Measurements from ENCODE around the gene BAG3.

Gene BAG3

GRCh38 chr10:119650692-119651513 is at the start of gene BAG3 (continued):
- TF ChIP-seq ZNF398 (tag by site-specific recombination; IDR thresholded peaks at IDR 0.05), result peak; percentile 41
- no peak for TF ChIP-seq ZNF558 (tag by site-specific recombination; IDR thresholded peaks at IDR 0.05)
- no peak for TF ChIP-seq ZNF121 (tag by site-specific recombination; IDR thresholded peaks at IDR 0.05)
- TF ChIP-seq ZNF639 (tag by site-specific recombination; IDR thresholded peaks at IDR 0.05), result no peak
- no peak for TF ChIP-seq HOXC10 (CRISPR knock-in tag; IDR thresholded peaks at IDR 0.05)
- no peak for TF ChIP-seq ZNF146 (tag by site-specific recombination; IDR thresholded peaks at IDR 0.05)
- 0 out of 2 replicates have a peak, but pooled peaks have one; percentile 26 for TF ChIP-seq KLF16 (tag by site-specific recombination; IDR thresholded peaks at IDR 0.05)
- TF ChIP-seq ZNF2 (tag by site-specific recombination; IDR thresholded peaks at IDR 0.05), result no peak
- no peak for TF ChIP-seq ZBTB21 (tag by site-specific recombination; IDR thresholded peaks at IDR 0.05)
- TF ChIP-seq ZSCAN30 (tag by site-specific recombination; IDR thresholded peaks at IDR 0.05), result peak; percentile 48; the same call in 1 of the 2 replicates
- TF ChIP-seq ZBTB44 (tag by site-specific recombination; IDR thresholded peaks at IDR 0.05), result no peak
- TF ChIP-seq ZBTB1 (tag by site-specific recombination; IDR thresholded peaks at IDR 0.05), result no peak
- no peak for TF ChIP-seq ZNF76 (tag by site-specific recombination; IDR thresholded peaks at IDR 0.05; ENCODE audit: borderline replicate concordance, low read depth)
- no peak for TF ChIP-seq PRDM6 (tag by site-specific recombination; IDR thresholded peaks at IDR 0.05)
- no peak for TF ChIP-seq ZNF248 (tag by site-specific recombination; IDR thresholded peaks at IDR 0.05)
- TF ChIP-seq ZNF670 (tag by site-specific recombination; IDR thresholded peaks at IDR 0.05; ENCODE audit: low read depth), result no peak
- TF ChIP-seq PRDM10 (tag by site-specific recombination; IDR thresholded peaks at IDR 0.05), result peak; percentile 75
- TF ChIP-seq SP3 (tag by site-specific recombination; IDR thresholded peaks at IDR 0.05), result peak; percentile 71
- TF ChIP-seq ZNF513 (tag by site-specific recombination; IDR thresholded peaks at IDR 0.05), result no peak
- no peak for TF ChIP-seq RBAK (tag by site-specific recombination; IDR thresholded peaks at IDR 0.05)
- no peak for TF ChIP-seq GLI2 (tag by site-specific recombination; IDR thresholded peaks at IDR 0.05; ENCODE audit: borderline replicate concordance, low read depth)
- TF ChIP-seq ZNF692 (tag by site-specific recombination; IDR thresholded peaks at IDR 0.05), result no peak; the same call in 1 of the 2 replicates
- 0 out of 2 replicates have a peak, but pooled peaks have one; percentile 11 for TF ChIP-seq MYNN (tag by site-specific recombination; IDR thresholded peaks at IDR 0.05; ENCODE audit: borderline replicate concordance)
- TF ChIP-seq ZSCAN23 (tag by site-specific recombination; IDR thresholded peaks at IDR 0.05), result no peak

Data from HEK293 (cell line).